ENCODE measurements around the gene EPC1.

EPC1 gene

DNA sequence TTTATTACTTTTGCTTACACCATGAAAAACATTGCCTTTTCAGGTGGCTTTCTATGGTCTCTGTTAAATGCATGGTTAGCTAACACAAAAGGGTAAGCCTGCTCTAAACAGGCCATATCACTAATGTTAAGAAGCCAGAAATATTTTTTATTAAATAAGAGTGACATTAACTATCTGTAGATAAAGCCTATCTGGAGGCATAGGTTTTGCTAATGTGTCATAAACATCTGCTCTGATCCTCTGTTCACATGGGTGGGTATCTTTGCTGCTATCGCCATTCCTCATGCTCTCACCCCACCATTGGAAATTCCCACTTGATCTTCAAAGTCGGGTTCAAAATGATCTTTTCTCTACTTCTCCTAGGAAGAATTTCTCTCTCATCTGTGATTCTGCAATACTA lies 32.4 kb downstream of the EPC1 start:
- TF ChIP-seq, protein P1, sequence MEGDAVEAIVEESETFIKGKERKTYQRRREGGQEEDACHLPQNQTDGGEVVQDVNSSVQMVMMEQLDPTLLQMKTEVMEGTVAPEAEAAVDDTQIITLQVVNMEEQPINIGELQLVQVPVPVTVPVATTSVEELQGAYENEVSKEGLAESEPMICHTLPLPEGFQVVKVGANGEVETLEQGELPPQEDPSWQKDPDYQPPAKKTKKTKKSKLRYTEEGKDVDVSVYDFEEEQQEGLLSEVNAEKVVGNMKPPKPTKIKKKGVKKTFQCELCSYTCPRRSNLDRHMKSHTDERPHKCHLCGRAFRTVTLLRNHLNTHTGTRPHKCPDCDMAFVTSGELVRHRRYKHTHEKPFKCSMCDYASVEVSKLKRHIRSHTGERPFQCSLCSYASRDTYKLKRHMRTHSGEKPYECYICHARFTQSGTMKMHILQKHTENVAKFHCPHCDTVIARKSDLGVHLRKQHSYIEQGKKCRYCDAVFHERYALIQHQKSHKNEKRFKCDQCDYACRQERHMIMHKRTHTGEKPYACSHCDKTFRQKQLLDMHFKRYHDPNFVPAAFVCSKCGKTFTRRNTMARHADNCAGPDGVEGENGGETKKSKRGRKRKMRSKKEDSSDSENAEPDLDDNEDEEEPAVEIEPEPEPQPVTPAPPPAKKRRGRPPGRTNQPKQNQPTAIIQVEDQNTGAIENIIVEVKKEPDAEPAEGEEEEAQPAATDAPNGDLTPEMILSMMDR (IDR thresholded peaks at IDR 0.05), result no peak
- Histone ChIP-seq H3K27me3 (no peaks in the 10 kb centered on the region), H3K4me1 (ENCODE audit: control insufficient read depth in 1 of 2, insufficient read depth in 1 of 2, low read depth in 1 of 2, low read length in 1 of 2) (peaks cover 15 to 20% of the 10 kb centered on the region in 2 experiments)

DNA sequence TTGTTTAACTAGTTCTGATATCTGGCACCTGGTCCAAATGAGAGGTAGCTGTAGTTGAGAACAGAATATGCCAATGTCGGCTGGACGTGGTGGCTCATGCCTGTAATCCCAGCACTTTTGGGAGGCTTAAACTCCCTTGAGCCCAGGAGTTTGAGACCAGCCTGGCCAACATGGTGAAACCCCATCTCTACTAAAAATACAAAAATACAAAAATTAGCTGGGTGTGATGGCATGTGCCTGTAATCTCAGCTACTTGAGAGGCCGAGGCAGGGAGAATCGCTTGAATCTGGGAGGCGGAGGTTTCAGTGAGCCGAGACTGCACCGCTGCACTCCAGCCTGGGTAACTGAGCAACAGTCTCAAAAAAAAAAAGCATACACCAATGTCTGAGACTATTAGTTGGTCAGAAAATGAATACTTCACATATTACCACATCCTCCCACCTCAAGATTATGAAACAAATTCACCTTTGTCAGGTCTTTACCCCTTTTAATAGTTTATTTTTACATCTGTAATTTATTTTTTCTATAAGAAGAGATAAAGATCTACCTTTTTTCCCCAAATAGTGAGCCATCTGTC lies 38.8 kb downstream of the EPC1 start:
- no peak overlapping the region for H3K27ac ChIP-seq
- no peak overlapping the region for H3K4me3 ChIP-seq (ENCODE audit: low read depth in 1 of 2, low read length in 1 of 2)
- peaks cover 24% of the 10 kb centered on the region for H3K36me3 ChIP-seq
- TF ChIP-seq, protein P1 (IDR thresholded peaks at IDR 0.05), result no peak
- H3K27me3 ChIP-seq, result no peaks in the 10 kb centered on the region
- peaks cover 0 to 11% of the 10 kb centered on the region in 2 experiments for H3K4me1 ChIP-seq (ENCODE audit: control insufficient read depth in 1 of 2, insufficient read depth in 1 of 2, low read depth in 1 of 2, low read length in 1 of 2)
- no peaks in the 10 kb centered on the region for H3K9me3 ChIP-seq

More for the DNA sequence above, 32.4 kb downstream of the EPC1 start:
- peak overlapping the region; percentile 19 for H3K27ac ChIP-seq
- no peaks in the 10 kb centered on the region for H3K9me3 ChIP-seq
- no peak overlapping the region for H3K4me3 ChIP-seq (ENCODE audit: low read depth in 1 of 2, low read length in 1 of 2)
- no peaks in the 10 kb centered on the region for H3K36me3 ChIP-seq

DNA sequence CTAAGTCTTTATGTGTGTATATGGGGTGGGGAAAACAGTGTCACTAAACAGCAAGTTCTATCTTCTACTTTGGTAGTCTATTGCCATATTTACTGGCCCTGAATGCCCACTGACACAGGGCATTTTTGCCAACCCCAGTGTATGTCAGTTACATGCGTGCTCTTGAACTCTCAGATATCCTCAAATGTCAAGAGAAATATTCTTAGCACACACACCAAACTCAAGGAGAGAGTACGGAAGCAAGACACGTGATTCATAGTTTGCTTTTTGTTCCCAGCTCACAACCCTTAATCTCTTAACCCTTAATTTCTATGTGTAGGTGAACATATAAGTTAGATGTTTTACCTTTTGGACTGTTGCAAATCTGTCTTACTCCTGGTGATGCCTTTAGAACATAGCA lies 39.3 kb downstream of the EPC1 start:
- Histone ChIP-seq H3K9me3 (no peaks in the 10 kb centered on the region), H3K4me3 (ENCODE audit: low read depth in 1 of 2, low read length in 1 of 2) (no peak overlapping the region), H3K36me3 (peaks cover 29% of the 10 kb centered on the region), H3K27me3 (no peaks in the 10 kb centered on the region), H3K27ac (peak overlapping the region; percentile 35), H3K4me1 (ENCODE audit: control insufficient read depth in 1 of 2, insufficient read depth in 1 of 2, low read depth in 1 of 2, low read length in 1 of 2) (peaks cover 0 to 11% of the 10 kb centered on the region in 2 experiments)
- TF ChIP-seq, protein P1 (IDR thresholded peaks at IDR 0.05), result no peak

DNA sequence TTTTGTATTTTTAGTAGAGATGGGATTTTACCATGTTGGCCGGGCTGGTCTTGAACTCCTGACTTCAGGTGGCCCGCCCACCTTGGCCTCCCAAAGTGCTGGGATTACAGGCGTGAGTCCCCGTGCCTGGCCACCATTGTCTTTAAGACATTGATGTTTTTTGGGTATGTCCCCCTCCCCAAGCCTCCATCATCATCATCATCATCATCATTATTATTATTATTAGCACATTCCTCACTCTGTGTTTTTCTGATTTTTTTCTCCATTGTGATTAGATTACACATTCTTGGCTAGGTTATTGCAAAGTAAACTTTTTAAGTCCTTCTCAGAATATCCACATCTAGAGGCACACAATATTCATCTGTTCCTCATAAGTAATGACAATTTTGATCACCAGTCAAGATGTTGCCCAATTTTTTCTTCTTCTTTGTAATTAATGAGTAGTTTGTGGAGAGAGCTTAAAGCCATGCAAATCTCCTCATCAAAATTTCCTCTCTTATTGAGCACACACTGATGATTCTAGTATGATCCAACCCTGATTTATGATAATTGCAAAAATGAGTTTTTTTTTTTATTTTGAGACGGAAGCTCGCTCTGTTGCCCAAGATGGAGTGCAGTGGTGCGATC lies 47.5 kb downstream of the EPC1 start:
- Histone ChIP-seq H3K4me3 (ENCODE audit: low read depth in 1 of 2, low read length in 1 of 2) (no peak overlapping the region), H3K9me3 (no peaks in the 10 kb centered on the region), H3K4me1 (ENCODE audit: control insufficient read depth in 1 of 2, insufficient read depth in 1 of 2, low read depth in 1 of 2, low read length in 1 of 2) (no peaks in the 10 kb centered on the region), H3K27me3 (no peaks in the 10 kb centered on the region), H3K27ac (no peak overlapping the region), H3K36me3 (peaks cover 16% of the 10 kb centered on the region)
- TF ChIP-seq, protein P1 (IDR thresholded peaks at IDR 0.05), result no peak

DNA sequence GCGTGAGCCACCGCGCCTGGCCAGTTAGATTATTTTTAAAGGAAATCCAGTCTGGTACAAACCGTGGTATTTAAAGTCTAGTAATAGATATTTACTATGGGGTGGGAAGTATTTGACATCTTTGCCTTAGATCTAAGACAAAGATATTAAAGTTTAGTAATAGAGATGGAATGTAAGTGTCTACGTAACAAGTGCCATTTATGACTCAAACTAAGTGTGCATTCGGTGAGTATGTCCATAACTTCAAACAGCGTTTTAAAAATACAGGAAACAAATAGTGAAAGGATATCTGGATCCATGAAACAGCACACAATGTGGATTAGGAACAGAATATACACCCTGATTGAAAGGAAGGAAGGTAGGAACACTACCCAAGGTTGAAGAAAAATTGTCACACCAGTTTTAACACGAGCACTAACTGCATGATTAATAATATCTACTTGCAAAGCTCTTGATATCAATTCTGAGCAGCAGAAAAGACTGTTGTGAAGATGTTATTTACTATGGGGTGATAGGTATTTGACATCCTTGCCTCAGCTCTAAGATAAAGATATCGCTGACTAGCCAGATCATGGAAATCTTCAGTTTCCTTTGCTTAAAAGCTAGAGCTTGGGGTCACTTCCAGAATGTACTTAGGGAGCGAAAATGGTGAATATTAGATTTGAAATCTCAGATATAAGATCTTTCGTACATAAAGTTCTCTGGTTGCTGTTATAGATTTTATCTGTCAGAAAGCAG lies 48.7 kb downstream of the EPC1 start:
- Histone ChIP-seq H3K4me3 (ENCODE audit: low read depth in 1 of 2, low read length in 1 of 2) (no peak overlapping the region), H3K9me3 (no peaks in the 10 kb centered on the region), H3K27ac (no peak overlapping the region), H3K27me3 (no peaks in the 10 kb centered on the region), H3K4me1 (ENCODE audit: control insufficient read depth in 1 of 2, insufficient read depth in 1 of 2, low read depth in 1 of 2, low read length in 1 of 2) (no peaks in the 10 kb centered on the region), H3K36me3 (peaks cover 7% of the 10 kb centered on the region)
- TF ChIP-seq, protein P1 (IDR thresholded peaks at IDR 0.05), result no peak
